CD4-positive, CD25-positive, alpha-beta regulatory T cell (primary cell): ENCODE measurements around the gene TRPC4AP. TPM values are rescaled to one million over a fixed set of nuclear protein-coding genes. Genes with fewer than 3 reads are reported as not detected.

Experiments
- ATAC-seq, 2 donors: fragments of 150-1000 bp; cut with Tn5 transposase; one replicate each; pipeline ENCODE4 v1.10.0; 2021; ENCODE audit warnings: low read depth in 2 of 2, moderate number of reproducible peaks in 2 of 2, moderate library complexity in 1 of 2
- DNase-seq, 3 donors: peaks; one replicate each; pipeline versions ENCODE4 v3.0.0 to v3.0.0-alpha.2; 2012 to 2022; ENCODE audit warnings: mixed read lengths in 1 of 3
- H3K27ac ChIP-seq: one replicate; pipeline ENCODE4 v1.7.0; 2013; ENCODE audit warnings: mild to moderate bottlenecking, low read length; ENCODE audit not compliant: insufficient read depth, poor library complexity, severe bottlenecking
- H3K27me3 ChIP-seq: one replicate; pipeline ENCODE4 v1.7.0; 2013; ENCODE audit warnings: low read length; ENCODE audit not compliant: control insufficient read depth, insufficient read depth
- H3K36me3 ChIP-seq: one replicate; pipeline ENCODE4 v1.7.0; 2013; ENCODE audit warnings: mild to moderate bottlenecking, low read length, moderate library complexity; ENCODE audit not compliant: control insufficient read depth, insufficient read depth
- H3K4me1 ChIP-seq: 2 replicates; pipeline ENCODE4 v1.7.0; 2013; ENCODE audit warnings: mild to moderate bottlenecking, low read length; ENCODE audit not compliant: insufficient read depth, control insufficient read depth, poor library complexity, severe bottlenecking
- H3K4me3 ChIP-seq: one replicate; pipeline ENCODE4 v1.7.0; 2013; ENCODE audit warnings: low read depth, mild to moderate bottlenecking, low read length, moderate library complexity
- H3K9me3 ChIP-seq, 2 experiments: 1 replicate in 1 of 2; 2 replicates in 1 of 2; pipeline ENCODE4 v1.7.0; 2013; ENCODE audit warnings: low read length in 2 of 2, mild to moderate bottlenecking in 1 of 2, moderate library complexity in 1 of 2; ENCODE audit not compliant: control insufficient read depth in 2 of 2
- H3K27ac Mint-ChIP-seq, 3 donors: one replicate each; pipeline ENCODE4 v1.8.0; 2020 to 2022; ENCODE audit warnings: mild to moderate bottlenecking in 3 of 3, mixed read lengths in 3 of 3, moderate library complexity in 2 of 3
- H3K27me3 Mint-ChIP-seq: one replicate; pipeline ENCODE4 v1.8.0; 2022; ENCODE audit warnings: mild to moderate bottlenecking, mixed read lengths
- H3K36me3 Mint-ChIP-seq: one replicate; pipeline ENCODE4 v1.8.0; 2020; ENCODE audit warnings: mixed read lengths
- H3K4me1 Mint-ChIP-seq, 4 donors: one replicate each; pipeline ENCODE4 v1.8.0; 2020 to 2022; ENCODE audit warnings: mixed read lengths in 4 of 4, mild to moderate bottlenecking in 1 of 4
- H3K4me3 Mint-ChIP-seq, 4 donors: one replicate each; pipeline ENCODE4 v1.8.0; 2020 to 2022; ENCODE audit warnings: mild to moderate bottlenecking in 4 of 4, mixed read lengths in 4 of 4, moderate library complexity in 3 of 4
- H3K9me3 Mint-ChIP-seq, 7 donors: one replicate each; pipeline ENCODE4 v1.8.0; 2020 to 2022; ENCODE audit warnings: mixed read lengths in 7 of 7, mild to moderate bottlenecking in 3 of 7, moderate library complexity in 2 of 7
- polyA plus RNA-seq, 4 donors: library from polyadenylated mRNA; unstranded; fragments of 300-500 nt; fragmentation: Illumina TruSeq; gene quantifications; one replicate each; pipeline ENCODE4 v1.2.3, GENCODE V29; 2021
- total RNA-seq: library from RNA; stranded (reverse); gene quantifications from one replicate; pipeline ENCODE4 v1.2.3, GENCODE V29; 2022

Gene TRPC4AP
- total and polyA plus RNA-seq, 5 donors from 2014 or later = 58.7 to 76.4 (median 61.2) TPM

GRCh38 chr20:35093267-35093884, 769 bp upstream of the TRPC4AP start:
- Histone ChIP-seq H3K27me3 (no peaks in the 10 kb centered on the region), H3K9me3 (no peaks in the 10 kb centered on the region), H3K4me3 (peak overlapping the region; percentile 71), H3K4me1 (peaks cover 35% of the 10 kb centered on the region), H3K36me3 (peaks cover 4% of the 10 kb centered on the region), H3K27ac (peak overlapping the region; percentile 89)
- ATAC-seq = no peak
- Mint-ChIP-seq H3K27me3 (peaks cover 10% of the 10 kb centered on the region), H3K4me1 (peaks cover 15 to 46% (median 36%) of the 10 kb centered on the region in 4 donors), H3K27ac (peak overlapping the region; percentile 85 to 94 (median 89)), H3K4me3 (peak overlapping the region; percentile 86 to 95 (median 94)), H3K36me3 (peaks cover 4% of the 10 kb centered on the region), H3K9me3 (no peaks in the 10 kb centered on the region)
- DNase-seq = no peak

- Histone ChIP-seq H3K9me3 (no peaks in the 10 kb centered on the region), H3K27me3 (no peaks in the 10 kb centered on the region), H3K27ac (peak overlapping the region; percentile 89), H3K4me1 (peaks cover 39% of the 10 kb centered on the region), H3K4me3 (peak overlapping the region; percentile 89), H3K36me3 (peaks cover 9% of the 10 kb centered on the region)
- peak overlapping the region; percentile 76 to 89 (median 85) for H3K27ac Mint-ChIP-seq
- H3K4me1 Mint-ChIP-seq = peaks cover 15 to 58% (median 47%) of the 10 kb centered on the region in 4 donors
- H3K9me3 Mint-ChIP-seq = no peaks in the 10 kb centered on the region
- peak overlapping the region; percentile 86 to 95 (median 91) for H3K4me3 Mint-ChIP-seq
- DNase-seq (peak in 1 of 3 donors; percentile 24), ATAC-seq (peak; percentile 4)
- H3K27me3 Mint-ChIP-seq = peaks cover 10% of the 10 kb centered on the region
- H3K36me3 Mint-ChIP-seq = peaks cover 13% of the 10 kb centered on the region
Measured at GRCh38 chr20:35091816-35092523, 637 bp downstream of the TRPC4AP start.

GRCh38 chr20:35088231-35089145, 4.1 kb downstream of the TRPC4AP start:
- ATAC-seq (no peak), DNase-seq (no peak)
- peaks cover 5% of the 10 kb centered on the region for H3K27me3 Mint-ChIP-seq
- peak overlapping the region; percentile 29 to 74 (median 31) for H3K4me3 Mint-ChIP-seq
- H3K36me3 Mint-ChIP-seq = peaks cover 13% of the 10 kb centered on the region
- H3K4me1 Mint-ChIP-seq = peaks cover 18 to 69% (median 53%) of the 10 kb centered on the region in 4 donors
- no peaks in the 10 kb centered on the region for H3K27me3 ChIP-seq
- peak overlapping the region in 2 of 3 donors; percentile 18 to 69 for H3K27ac Mint-ChIP-seq
- no peaks in the 10 kb centered on the region for H3K9me3 Mint-ChIP-seq
- H3K36me3 ChIP-seq = peaks cover 9% of the 10 kb centered on the region
- H3K9me3 ChIP-seq = no peaks in the 10 kb centered on the region
- H3K4me1 ChIP-seq = peaks cover 58% of the 10 kb centered on the region
- no peak overlapping the region for H3K27ac ChIP-seq
- peak overlapping the region; percentile 20 for H3K4me3 ChIP-seq

GRCh38 chr20:35087791-35088190, 4.8 kb downstream of the TRPC4AP start:
- no peaks in the 10 kb centered on the region for H3K27me3 ChIP-seq
- no peaks in the 10 kb centered on the region for H3K9me3 ChIP-seq
- Mint-ChIP-seq H3K4me3 (peak overlapping the region in 1 of 4 donors; percentile 32), H3K4me1 (peaks cover 15 to 68% (median 49%) of the 10 kb centered on the region in 4 donors), H3K27me3 (peaks cover 5% of the 10 kb centered on the region), H3K36me3 (peaks cover 13% of the 10 kb centered on the region), H3K9me3 (no peaks in the 10 kb centered on the region), H3K27ac (peak overlapping the region in 2 of 3 donors; percentile 15 to 69)
- peaks cover 55% of the 10 kb centered on the region for H3K4me1 ChIP-seq
- DNase-seq = no peak
- H3K36me3 ChIP-seq = peaks cover 9% of the 10 kb centered on the region
- H3K27ac ChIP-seq = no peak overlapping the region
- H3K4me3 ChIP-seq = no peak overlapping the region
- no peak for ATAC-seq

GRCh38 chr20:35087355-35087754, 5.3 kb downstream of the TRPC4AP start:
- Histone ChIP-seq H3K4me1 (peaks cover 54% of the 10 kb centered on the region), H3K36me3 (peaks cover 9% of the 10 kb centered on the region), H3K27me3 (no peaks in the 10 kb centered on the region), H3K27ac (no peak overlapping the region), H3K9me3 (no peaks in the 10 kb centered on the region), H3K4me3 (no peak overlapping the region)
- no peak for ATAC-seq
- H3K9me3 Mint-ChIP-seq = no peaks in the 10 kb centered on the region
- peak overlapping the region in 1 of 3 donors; percentile 15 for H3K27ac Mint-ChIP-seq
- peaks cover 15 to 71% (median 49%) of the 10 kb centered on the region in 4 donors for H3K4me1 Mint-ChIP-seq
- no peak for DNase-seq
- H3K4me3 Mint-ChIP-seq = no peak overlapping the region
- peaks cover 13% of the 10 kb centered on the region for H3K36me3 Mint-ChIP-seq
- H3K27me3 Mint-ChIP-seq = peaks cover 5% of the 10 kb centered on the region

GRCh38 chr20:35085477-35086225, 7.0 kb downstream of the TRPC4AP start:
- Histone ChIP-seq H3K27ac (no peak overlapping the region), H3K4me3 (no peak overlapping the region), H3K36me3 (peaks cover 9% of the 10 kb centered on the region), H3K4me1 (peaks cover 51% of the 10 kb centered on the region), H3K27me3 (no peaks in the 10 kb centered on the region), H3K9me3 (no peaks in the 10 kb centered on the region)
- Mint-ChIP-seq H3K4me1 (peaks cover 11 to 74% (median 50%) of the 10 kb centered on the region in 4 donors), H3K27ac (peak overlapping the region in 2 of 3 donors; percentile 51 to 82), H3K9me3 (no peaks in the 10 kb centered on the region), H3K27me3 (peaks cover 5% of the 10 kb centered on the region), H3K4me3 (peak overlapping the region in 2 of 4 donors; percentile 41 to 51), H3K36me3 (peaks cover 13% of the 10 kb centered on the region)
- DNase-seq = peak in 1 of 3 donors; percentile 39
- peak; percentile 73 for ATAC-seq

GRCh38 chr20:35084998-35085397, 7.6 kb downstream of the TRPC4AP start:
- H3K36me3 Mint-ChIP-seq = peaks cover 13% of the 10 kb centered on the region

More at GRCh38 chr20:35084998-35085397, 7.6 kb downstream of the TRPC4AP start:
- H3K36me3 ChIP-seq = peaks cover 9% of the 10 kb centered on the region
- peaks cover 50% of the 10 kb centered on the region for H3K4me1 ChIP-seq
- no peaks in the 10 kb centered on the region for H3K9me3 ChIP-seq
- H3K4me3 ChIP-seq = no peak overlapping the region
- H3K27ac ChIP-seq = no peak overlapping the region
- ATAC-seq = no peak
- H3K27me3 ChIP-seq = no peaks in the 10 kb centered on the region
- Mint-ChIP-seq H3K27me3 (peaks cover 4% of the 10 kb centered on the region), H3K4me3 (peak overlapping the region in 2 of 4 donors; percentile 3 to 51), H3K9me3 (no peaks in the 10 kb centered on the region), H3K4me1 (peaks cover 17 to 74% (median 51%) of the 10 kb centered on the region in 4 donors), H3K27ac (peak overlapping the region in 1 of 3 donors; percentile 82)
- DNase-seq = no peak
